ENCODE data around the gene RASGRP1. TPM values are rescaled to one million over a fixed set of nuclear protein-coding genes. Genes with fewer than 3 reads are reported as not detected.

Gene RASGRP1
- total RNA-seq, 1 experiment from 2014 or later, result 0.85 TPM

DNA sequence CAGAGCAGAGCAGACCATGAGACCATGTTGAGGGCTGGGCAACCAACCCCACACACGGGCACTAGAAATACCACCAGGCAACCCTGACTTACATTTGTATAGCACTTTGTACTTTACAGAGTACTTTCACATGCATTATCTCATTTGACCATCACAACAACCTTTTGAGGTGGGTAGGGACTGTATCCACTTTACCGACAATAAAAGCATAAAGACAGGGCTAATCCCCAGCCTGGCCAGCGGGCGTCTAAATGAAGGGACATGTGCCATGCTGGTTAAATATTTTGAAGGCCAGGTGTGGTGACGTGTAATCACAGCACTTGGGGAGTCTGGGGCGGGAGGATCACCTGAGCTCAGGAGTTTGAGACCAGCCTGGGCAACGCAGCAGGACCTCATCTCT, 23.6 kb downstream of the RASGRP1 start:
- Histone ChIP-seq H3T11ph (ENCODE audit: low read length) (no peak overlapping the region), H4K5ac (ENCODE audit: insufficient read length, low read depth, low read length) (no peak overlapping the region), H3K4ac (ENCODE audit: low read depth, low read length) (no peak overlapping the region), H4K8ac (replicated peaks; ENCODE audit: insufficient read length, low read depth, low read length) (no peak overlapping the region), H3K79me1 (ENCODE audit: insufficient read depth, low read depth, low read length, poor library complexity, severe bottlenecking) (no peaks in the 10 kb centered on the region), H3K14ac (ENCODE audit: insufficient read depth, low read length) (no peak overlapping the region), H2BK12ac (ENCODE audit: insufficient read length, low read depth, low read length) (no peak overlapping the region), H3K23me2 (ENCODE audit: insufficient read length, low read depth, low read length, poor library complexity, severe bottlenecking) (no peaks in the 10 kb centered on the region), H3K23ac (ENCODE audit: insufficient read length, low read depth, low read length) (no peak overlapping the region), H2BK15ac (ENCODE audit: low read depth, low read length) (no peak overlapping the region), H3K27me3 (ENCODE audit: insufficient read depth, low read length) (no peaks in the 10 kb centered on the region), H3K56ac (ENCODE audit: insufficient read length, low read depth, low read length) (no peak overlapping the region), H2AFZ (ENCODE audit: low read length) (no peak overlapping the region), H3K27ac (ENCODE audit: insufficient read length, low read depth, low read length) (no peak overlapping the region), H2AK5ac (ENCODE audit: insufficient read length, low read length) (no peak overlapping the region), H3K4me2 (ENCODE audit: insufficient read depth, insufficient read length, low read length) (no peak overlapping the region), H3K9me3 (ENCODE audit: control insufficient read depth, low read depth, low read length) (no peaks in the 10 kb centered on the region), H2BK5ac (ENCODE audit: insufficient read length, low read length) (no peak overlapping the region), H3K18ac (ENCODE audit: insufficient read length, low read depth, low read length) (no peak overlapping the region), H2BK20ac (ENCODE audit: low read depth, low read length, poor library complexity, severe bottlenecking) (no peak overlapping the region), H4K91ac (ENCODE audit: insufficient read length, low read depth, low read length) (no peak overlapping the region), H3K9ac (ENCODE audit: extremely low read depth, insufficient read length, low read length) (no peak overlapping the region), H4K20me1 (ENCODE audit: control insufficient read depth, insufficient read depth, insufficient read length) (no peaks in the 10 kb centered on the region), H3K79me2 (ENCODE audit: insufficient read depth, low read length) (no peaks in the 10 kb centered on the region), H2BK120ac (ENCODE audit: low read depth, low read length, poor library complexity, severe bottlenecking) (peak overlapping the region; percentile 26), H3K4me1 (ENCODE audit: insufficient read depth, low read length) (no peaks in the 10 kb centered on the region)
- Mint-ChIP-seq H3K9me3 (no peaks in the 10 kb centered on the region), H3K36me3 (ENCODE audit: insufficient read depth in 1 of 3, low read depth in 3 of 3) (no peaks in the 10 kb centered on the region), H3K4me3 (no peak overlapping the region), H3K4me1 (no peaks in the 10 kb centered on the region), H3K27me3 (ENCODE audit: low read depth) (no peaks in the 10 kb centered on the region), H3K27ac (no peak overlapping the region)
- TF ChIP-seq, protein P1, sequence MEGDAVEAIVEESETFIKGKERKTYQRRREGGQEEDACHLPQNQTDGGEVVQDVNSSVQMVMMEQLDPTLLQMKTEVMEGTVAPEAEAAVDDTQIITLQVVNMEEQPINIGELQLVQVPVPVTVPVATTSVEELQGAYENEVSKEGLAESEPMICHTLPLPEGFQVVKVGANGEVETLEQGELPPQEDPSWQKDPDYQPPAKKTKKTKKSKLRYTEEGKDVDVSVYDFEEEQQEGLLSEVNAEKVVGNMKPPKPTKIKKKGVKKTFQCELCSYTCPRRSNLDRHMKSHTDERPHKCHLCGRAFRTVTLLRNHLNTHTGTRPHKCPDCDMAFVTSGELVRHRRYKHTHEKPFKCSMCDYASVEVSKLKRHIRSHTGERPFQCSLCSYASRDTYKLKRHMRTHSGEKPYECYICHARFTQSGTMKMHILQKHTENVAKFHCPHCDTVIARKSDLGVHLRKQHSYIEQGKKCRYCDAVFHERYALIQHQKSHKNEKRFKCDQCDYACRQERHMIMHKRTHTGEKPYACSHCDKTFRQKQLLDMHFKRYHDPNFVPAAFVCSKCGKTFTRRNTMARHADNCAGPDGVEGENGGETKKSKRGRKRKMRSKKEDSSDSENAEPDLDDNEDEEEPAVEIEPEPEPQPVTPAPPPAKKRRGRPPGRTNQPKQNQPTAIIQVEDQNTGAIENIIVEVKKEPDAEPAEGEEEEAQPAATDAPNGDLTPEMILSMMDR (conservative IDR thresholded peaks at IDR 0.05), result no peak
- no CpG with 5 or more reads among the region's 7 CpGs for WGBS (ENCODE audit: extremely low coverage, insufficient read length, low lambda C conversion rate)
- DNase-seq, result no peak
